Colonic mucosa (tissue), 4 donors: ENCODE data around the gene TMEM120A. TPM values are rescaled to one million over a fixed set of nuclear protein-coding genes. Genes with fewer than 3 reads are reported as not detected.

Experiments
- DNase-seq: peaks from one replicate; pipeline ENCODE4 v3.0.0-alpha.2; 2020
- H3K27ac ChIP-seq: fragments of 200-600 bp; one replicate; pipeline ENCODE4 v1.8.0; 2021
- H3K27me3 ChIP-seq: fragments of 200-600 bp; one replicate; pipeline ENCODE4 v1.8.0; 2021
- H3K36me3 ChIP-seq: fragments of 200-600 bp; one replicate; pipeline ENCODE4 v1.8.0; 2021
- H3K4me1 ChIP-seq: fragments of 200-600 bp; one replicate; pipeline ENCODE4 v1.8.0; 2021; ENCODE audit warnings: mild to moderate bottlenecking
- H3K4me3 ChIP-seq: fragments of 200-600 bp; one replicate; pipeline ENCODE4 v1.8.0; 2021
- H3K9ac ChIP-seq, 2 donors: one replicate each; pipeline ENCODE4 v1.7.0; 2013; ENCODE audit warnings: control low read depth in 2 of 2, low read depth in 2 of 2, low read length in 2 of 2
- H3K9me3 ChIP-seq: fragments of 200-600 bp; one replicate; pipeline ENCODE4 v1.8.0; 2021
- intact Hi-C: fragments of 100-400 bp; cut with DNase I; formaldehyde crosslinking; loops from one replicate; pipeline ENCODE4 v1.14.1; 2022
- total RNA-seq, 2 donors: library from RNA; stranded (reverse); fragmentation: NEBNext Ultra II Directional in 1 of 2; extraction: Animal tissue kit (Norgen Biotek cat#: 25700) in 1 of 2; gene quantifications; one replicate each; pipeline ENCODE4 v1.2.1, GENCODE V29; 2021
- TF ChIP-seq, protein P1 (sequence below): fragments of 200-600 bp; IDR thresholded peaks from one replicate; pipeline ENCODE4 v1.8.0; 2022; ENCODE audit warnings: antibody characterized with exemption, mild to moderate bottlenecking
- donor health status: healthy.
- donor health status: DM: no; HTN: no; CAD: no.
- donor health status: DM: no; HTN: no; CAD: no.

TMEM120A gene
- total RNA-seq, 2 donors from 2014 or later, result 56.3 to 94.1 TPM

DNA sequence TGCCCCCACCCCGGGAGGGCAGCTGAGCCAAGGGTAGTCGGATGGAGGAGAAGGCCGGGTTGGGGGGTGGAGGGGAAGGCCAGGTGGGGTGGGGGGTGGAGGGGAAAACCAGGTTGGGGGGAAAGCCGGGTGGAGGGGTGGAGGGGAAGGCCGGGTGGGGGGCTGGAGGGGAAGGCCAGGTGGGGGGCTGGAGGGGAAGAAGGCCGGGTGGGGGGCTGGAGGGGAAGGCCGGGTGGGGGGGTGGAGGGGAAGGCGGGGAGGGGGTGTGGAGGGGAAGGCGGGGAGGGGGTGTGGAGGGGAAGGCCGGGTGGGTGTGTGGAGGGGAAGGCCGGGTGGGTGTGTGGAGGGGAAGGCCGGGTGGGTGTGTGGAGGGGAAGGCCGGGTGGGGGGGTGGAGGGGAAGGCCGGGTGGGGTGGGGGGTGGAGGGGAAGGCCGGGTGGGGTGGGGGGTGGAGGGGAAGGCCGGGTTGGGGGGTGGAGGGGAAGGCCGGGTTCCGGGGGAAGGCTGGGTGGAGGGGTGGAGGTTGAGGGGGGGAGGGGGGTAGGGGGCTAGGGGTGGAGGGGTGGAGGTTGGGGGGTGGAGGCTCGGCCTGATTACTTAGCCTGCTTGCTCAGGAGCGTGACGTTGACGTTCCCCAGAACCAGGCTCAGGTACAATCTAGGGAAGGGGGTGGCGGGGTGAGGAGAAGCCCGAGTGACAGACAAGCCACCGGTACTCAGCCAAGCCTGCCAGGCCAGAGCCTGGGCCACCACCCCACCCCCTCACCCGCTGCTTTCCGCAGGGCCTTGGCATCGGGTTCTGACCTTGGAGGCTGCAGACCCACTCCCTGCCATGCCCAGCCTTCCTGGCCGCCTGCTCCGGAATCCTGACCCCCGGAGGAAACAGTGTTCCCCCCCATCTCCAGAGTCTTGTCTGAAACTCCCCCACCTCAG, 5.6 kb downstream of the TMEM120A start:
- Histone ChIP-seq H3K27me3 (no peaks in the 10 kb centered on the region), H3K9me3 (no peaks in the 10 kb centered on the region), H3K9ac (peak overlapping the region in 1 of 2 donors; percentile 35), H3K4me3 (no peak overlapping the region), H3K36me3 (no peaks in the 10 kb centered on the region), H3K27ac (no peak overlapping the region), H3K4me1 (peaks cover 6% of the 10 kb centered on the region)
- peak; percentile 17 for DNase-seq
- intact Hi-C loops, result no loop called here
- TF ChIP-seq, protein P1, sequence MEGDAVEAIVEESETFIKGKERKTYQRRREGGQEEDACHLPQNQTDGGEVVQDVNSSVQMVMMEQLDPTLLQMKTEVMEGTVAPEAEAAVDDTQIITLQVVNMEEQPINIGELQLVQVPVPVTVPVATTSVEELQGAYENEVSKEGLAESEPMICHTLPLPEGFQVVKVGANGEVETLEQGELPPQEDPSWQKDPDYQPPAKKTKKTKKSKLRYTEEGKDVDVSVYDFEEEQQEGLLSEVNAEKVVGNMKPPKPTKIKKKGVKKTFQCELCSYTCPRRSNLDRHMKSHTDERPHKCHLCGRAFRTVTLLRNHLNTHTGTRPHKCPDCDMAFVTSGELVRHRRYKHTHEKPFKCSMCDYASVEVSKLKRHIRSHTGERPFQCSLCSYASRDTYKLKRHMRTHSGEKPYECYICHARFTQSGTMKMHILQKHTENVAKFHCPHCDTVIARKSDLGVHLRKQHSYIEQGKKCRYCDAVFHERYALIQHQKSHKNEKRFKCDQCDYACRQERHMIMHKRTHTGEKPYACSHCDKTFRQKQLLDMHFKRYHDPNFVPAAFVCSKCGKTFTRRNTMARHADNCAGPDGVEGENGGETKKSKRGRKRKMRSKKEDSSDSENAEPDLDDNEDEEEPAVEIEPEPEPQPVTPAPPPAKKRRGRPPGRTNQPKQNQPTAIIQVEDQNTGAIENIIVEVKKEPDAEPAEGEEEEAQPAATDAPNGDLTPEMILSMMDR, result no peak

DNA sequence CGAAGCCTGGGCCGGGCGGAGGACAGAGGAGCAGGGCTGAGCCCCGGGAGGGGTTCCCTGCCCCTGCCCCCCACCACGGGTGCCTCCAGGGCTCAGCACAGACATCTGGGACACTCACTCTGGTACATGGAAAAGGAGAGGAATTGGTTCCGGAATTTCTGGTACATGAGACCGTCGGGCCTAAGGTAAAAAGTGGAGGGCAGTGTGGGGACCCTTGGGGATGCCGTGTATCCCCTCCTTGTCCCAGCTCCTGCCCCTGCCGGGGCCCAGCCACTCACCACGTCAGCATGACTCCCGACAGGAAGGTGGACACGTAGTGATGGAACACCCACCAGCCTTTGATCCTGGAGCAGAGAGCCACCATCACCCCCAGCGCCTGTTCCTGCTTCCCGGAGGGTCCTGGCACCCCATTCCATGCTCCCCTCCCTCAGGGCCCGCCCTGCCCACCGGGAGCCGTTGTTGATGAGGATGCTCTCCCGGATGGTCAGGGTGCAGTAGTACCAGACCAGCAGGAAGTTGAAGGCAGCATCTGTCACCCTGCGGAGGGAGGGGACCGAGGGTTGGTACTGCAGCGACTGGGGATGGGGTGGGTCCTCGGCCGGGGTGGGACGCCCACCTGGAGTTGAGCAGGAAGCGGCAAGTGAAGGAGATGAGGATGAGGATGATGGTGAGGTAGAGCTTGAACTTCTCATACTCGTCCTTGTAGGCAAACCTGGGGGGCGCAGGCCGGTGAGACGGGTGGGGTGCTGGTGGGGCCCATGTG, 6.4 kb downstream of the TMEM120A start:
- Histone ChIP-seq H3K27ac (no peak overlapping the region), H3K27me3 (no peaks in the 10 kb centered on the region), H3K36me3 (no peaks in the 10 kb centered on the region), H3K9me3 (no peaks in the 10 kb centered on the region), H3K4me3 (no peak overlapping the region), H3K9ac (no peak overlapping the region), H3K4me1 (peaks cover 6% of the 10 kb centered on the region)
- TF ChIP-seq, protein P1, result no peak
- DNase-seq, result no peak
- intact Hi-C loops, result no loop called here

GRCh38 chr7:75987026-75987804, 7.2 kb downstream of the TMEM120A start:
- DNase-seq, result peak; percentile 17
- intact Hi-C loops, result no loop called here
- Histone ChIP-seq H3K27ac (no peak overlapping the region), H3K36me3 (no peaks in the 10 kb centered on the region), H3K27me3 (no peaks in the 10 kb centered on the region), H3K9ac (no peak overlapping the region), H3K4me3 (no peak overlapping the region), H3K9me3 (no peaks in the 10 kb centered on the region), H3K4me1 (peaks cover 6% of the 10 kb centered on the region)
- TF ChIP-seq, protein P1, result no peak

DNA sequence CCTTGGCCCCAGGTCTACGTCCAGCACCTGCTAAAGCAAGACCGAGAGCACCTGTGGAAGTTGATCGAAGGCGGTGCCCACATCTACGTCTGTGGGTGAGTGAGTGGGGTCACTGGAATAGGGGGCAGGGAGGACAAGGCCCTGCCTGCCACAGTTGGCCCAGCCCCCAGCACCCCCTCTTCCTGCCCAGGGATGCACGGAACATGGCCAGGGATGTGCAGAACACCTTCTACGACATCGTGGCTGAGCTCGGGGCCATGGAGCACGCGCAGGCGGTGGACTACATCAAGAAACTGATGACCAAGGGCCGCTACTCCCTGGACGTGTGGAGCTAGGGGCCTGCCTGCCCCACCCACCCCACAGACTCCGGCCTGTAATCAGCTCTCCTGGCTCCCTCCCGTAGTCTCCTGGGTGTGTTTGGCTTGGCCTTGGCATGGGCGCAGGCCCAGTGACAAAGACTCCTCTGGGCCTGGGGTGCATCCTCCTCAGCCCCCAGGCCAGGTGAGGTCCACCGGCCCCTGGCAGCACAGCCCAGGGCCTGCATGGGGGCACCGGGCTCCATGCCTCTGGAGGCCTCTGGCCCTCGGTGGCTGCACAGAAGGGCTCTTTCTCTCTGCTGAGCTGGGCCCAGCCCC, 8.1 kb downstream of the TMEM120A start:
- Histone ChIP-seq H3K9me3 (no peaks in the 10 kb centered on the region), H3K4me1 (peaks cover 6% of the 10 kb centered on the region), H3K27ac (no peak overlapping the region), H3K36me3 (no peaks in the 10 kb centered on the region), H3K27me3 (no peaks in the 10 kb centered on the region), H3K4me3 (no peak overlapping the region), H3K9ac (no peak overlapping the region)
- TF ChIP-seq, protein P1, result no peak
- intact Hi-C loops, result no loop called here
- DNase-seq, result peak; percentile 18
